SK-N-SH (cell line): ENCODE measurements around the gene RARA. TPM values are rescaled to one million over a fixed set of nuclear protein-coding genes. Genes with fewer than 3 reads are reported as not detected.

Experiments used
- CTCF ChIA-PET: fragments of 300-600, 350-600 bp; formaldehyde crosslinking; extraction: SDS; loops from one replicate; lab custom pipeline; 2021; lab: Yijun Ruan, JAX
- POLR2A ChIA-PET: fragments of 350-600 bp; sonication (Branson Sonifier 250); formaldehyde crosslinking; extraction: SDS; loops from one replicate; lab custom pipeline; 2020; ENCODE audit warnings: antibody characterized with exemption, inconsistent platforms; lab: Yijun Ruan, JAX
- DNase-seq: peaks from one replicate; pipeline ENCODE4 v3.0.0; 2012
- H2AFZ ChIP-seq: fragments of 200-600 bp; sonication (generic); 2 replicates; pipeline ENCODE4 v1.8.1; 2016; ENCODE audit warnings: antibody characterized with exemption, mild to moderate bottlenecking, low read depth
- H3F3A ChIP-seq: fragments of 200-600 bp; sonication (generic); replicated peaks from 2 replicates; pipeline ENCODE3; 2016; ENCODE audit warnings: antibody characterized with exemption, mild to moderate bottlenecking; ENCODE audit not compliant: insufficient read depth
- H3K27ac ChIP-seq, 2 experiments: fragments of 200-500 bp in 1 of 2; fragments of 200-600 bp in 1 of 2; sonication (Bioruptor generic) in 1 of 2; sonication (generic), shearing (Covaris generic) in 1 of 2; 2 replicates each; pipeline versions ENCODE4 v1.5.1 to v1.6.1; 2014 to 2016; ENCODE audit warnings: low read depth in 2 of 2, inconsistent platforms in 1 of 2, low read length in 1 of 2, mild to moderate bottlenecking in 1 of 2, mixed read lengths in 1 of 2
- H3K27me3 ChIP-seq: fragments of 200-600 bp; sonication (generic), shearing (Covaris generic); 2 replicates; pipeline ENCODE4 v1.6.1; 2016; ENCODE audit warnings: mixed run types; ENCODE audit not compliant: insufficient read depth
- H3K36me3 ChIP-seq, 2 experiments: fragments of 200-500 bp in 1 of 2; fragments of 200-600 bp in 1 of 2; sonication (Bioruptor generic) in 1 of 2; sonication (generic) in 1 of 2; replicated peaks in 1 of 2; 2 replicates each; pipeline versions ENCODE3 to v1.5.1; 2014 to 2016; ENCODE audit warnings: low read length in 1 of 2, mild to moderate bottlenecking in 1 of 2; ENCODE audit not compliant: insufficient read depth in 2 of 2, control insufficient read depth in 1 of 2
- H3K4me1 ChIP-seq, 2 experiments: fragments of 200-500 bp in 1 of 2; fragments of 200-600 bp in 1 of 2; sonication (Bioruptor generic) in 1 of 2; sonication (generic), shearing (Covaris generic) in 1 of 2; 2 replicates each; pipeline versions ENCODE4 v1.5.1 to v1.6.1; 2014 to 2016; ENCODE audit warnings: low read depth in 1 of 2, low read length in 1 of 2, mixed run types in 1 of 2; ENCODE audit not compliant: insufficient read depth in 2 of 2, control insufficient read depth in 1 of 2
- H3K4me2 ChIP-seq: fragments of 200-600 bp; sonication (generic), shearing (Covaris generic); 2 replicates; pipeline ENCODE4 v1.6.1; 2017; ENCODE audit warnings: mixed run types
- H3K4me3 ChIP-seq, 2 experiments: fragments of 200-500 bp in 1 of 2; fragments of 200-600 bp in 1 of 2; sonication (Bioruptor generic) in 1 of 2; sonication (generic), shearing (Covaris generic) in 1 of 2; 2 replicates each; pipeline versions ENCODE4 v1.5.1 to v1.8.1; 2014 to 2016; ENCODE audit warnings: low read depth in 2 of 2, inconsistent platforms in 1 of 2, low read length in 1 of 2, mild to moderate bottlenecking in 1 of 2, mixed read lengths in 1 of 2, moderate library complexity in 1 of 2
- H3K79me2 ChIP-seq: fragments of 200-600 bp; sonication (generic); 2 replicates; pipeline ENCODE4 v1.8.1; 2017; ENCODE audit warnings: mild to moderate bottlenecking; ENCODE audit not compliant: insufficient read depth
- H3K9ac ChIP-seq: fragments of 200-600 bp; sonication (generic); 2 replicates; pipeline ENCODE4 v1.6.1; 2017; ENCODE audit warnings: mixed run types
- H3K9me2 ChIP-seq: fragments of 200-600 bp; sonication (generic); 2 replicates; pipeline ENCODE4 v1.6.1; 2017; ENCODE audit warnings: mixed run types
- H3K9me3 ChIP-seq: fragments of 200-600 bp; sonication (generic); 2 replicates; pipeline ENCODE4 v1.6.1; 2017; ENCODE audit warnings: mixed run types, mild to moderate bottlenecking, moderate library complexity
- H4K20me1 ChIP-seq: fragments of 200-600 bp; sonication (generic); 2 replicates; pipeline ENCODE4 v1.6.1; 2017; ENCODE audit warnings: mild to moderate bottlenecking, mixed run types; ENCODE audit not compliant: insufficient read depth
- EP300 ChIP-seq, 2 experiments: IDR thresholded peaks; 2 replicates each; pipeline versions ENCODE4 v1.4.0 to v1.6.1; 2012; ENCODE audit warnings: borderline replicate concordance in 1 of 2, low read depth in 1 of 2, low read length in 1 of 2
- MAX ChIP-seq: IDR thresholded peaks from 2 replicates; pipeline ENCODE4 v1.4.0; 2012; ENCODE audit warnings: low read depth
- MEF2A ChIP-seq: IDR thresholded peaks from 2 replicates; pipeline ENCODE4 v1.4.0; 2012; ENCODE audit warnings: low read depth, borderline replicate concordance
- MXI1 ChIP-seq: IDR thresholded peaks from 2 replicates; pipeline ENCODE4 v1.6.1; 2012; ENCODE audit warnings: mild to moderate bottlenecking, low read depth, low read length, improper control_type of control experiment
- NFIC ChIP-seq: IDR thresholded peaks from 2 replicates; pipeline ENCODE4 v1.4.0; 2012; ENCODE audit warnings: borderline replicate concordance
- REST ChIP-seq: IDR thresholded peaks from 2 replicates; pipeline ENCODE4 v1.6.1; 2012; ENCODE audit warnings: mild to moderate bottlenecking, low read depth, low read length, moderate library complexity
- RXRA ChIP-seq: IDR thresholded peaks from 2 replicates; pipeline ENCODE4 v1.4.0; 2012; ENCODE audit warnings: low read depth, mild to moderate bottlenecking, borderline replicate concordance
- SMC3 ChIP-seq: IDR thresholded peaks from 2 replicates; pipeline ENCODE4 v1.6.1; 2012; ENCODE audit warnings: low read depth, low read length, improper control_type of control experiment
- YY1 ChIP-seq: IDR thresholded peaks from 2 replicates; pipeline ENCODE4 v1.4.0; 2012; ENCODE audit warnings: low read depth, mild to moderate bottlenecking
- WGBS: methylation state at CpG from one replicate; pipeline ENCODE4 v1.1.6; 2017; ENCODE audit warnings: low lambda C conversion rate; 5-methylcytosine and 5-hydroxymethylcytosine counted together
- polyA plus RNA-seq, 3 experiments: library from polyadenylated mRNA; depleted of rRNA; stranded (reverse); fragments of >200 nt; gene quantifications; 2 replicates each; pipeline ENCODE4 v1.2.3, GENCODE V29; 2012
- TF ChIP-seq, protein P1 (sequence below): fragments of 150-350 bp; IDR thresholded peaks from 2 replicates; pipeline ENCODE4 v1.6.1; 2016; ENCODE audit warnings: mild to moderate bottlenecking, low read depth, low read length

The RARA gene
- polyA plus RNA-seq, 1 of the 3 experiments (the other 2 are of a cell fraction) = 13.3 TPM

DNA sequence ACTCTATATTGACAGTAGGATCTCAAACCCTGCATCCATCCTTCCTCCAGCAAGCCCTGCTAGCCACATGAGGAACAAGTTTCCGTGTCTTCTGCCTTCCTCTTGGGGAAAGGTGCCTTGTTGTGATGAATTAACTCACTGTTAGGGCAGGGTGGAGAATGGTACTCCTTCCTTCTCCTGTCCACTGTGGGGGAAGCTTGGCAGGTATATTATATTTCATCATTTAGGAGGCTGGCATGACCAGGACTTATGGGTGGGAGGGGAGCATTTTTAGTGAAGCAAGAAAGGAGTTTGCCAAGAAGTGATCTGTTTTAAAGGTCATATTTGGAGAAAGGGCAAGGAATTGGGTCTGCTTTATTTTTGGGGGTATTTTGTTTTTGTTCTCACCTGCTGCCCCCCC is 30.6 kb upstream of the RARA start:
- Histone ChIP-seq H4K20me1 (no peaks in the 10 kb centered on the region), H3K79me2 (no peaks in the 10 kb centered on the region), H3K9me2 (no peaks in the 10 kb centered on the region), H3K27ac (no peak overlapping the region), H3K9ac (no peak overlapping the region), H3K4me3 (no peak overlapping the region), H3K4me1 (0 out of 4 replicates have a peak, but pooled peaks cover 0 to 2% of the 10 kb centered on the region in 2 experiments), H3K27me3 (no peaks in the 10 kb centered on the region), H3K9me3 (no peaks in the 10 kb centered on the region), H2AFZ (no peak overlapping the region), H3F3A (peaks cover 16% of the 10 kb centered on the region), H3K4me2 (no peak overlapping the region), H3K36me3 (peaks cover 42 to 63% of the 10 kb centered on the region in 2 experiments)
- no peak for TF ChIP-seq MAX
- DNase-seq = no peak
- 94% methylated on average over 1 of the region's 1 CpG for WGBS
- POLR2A ChIA-PET = no interaction called here
- CTCF ChIA-PET = interaction anchor here (1.5 kb wide), 1 partner anchor 12 kb away, joined by 4 read pairs; no protein-coding TSS in a partner anchor

- ChIA-PET CTCF (no interaction called here), POLR2A (no interaction called here)
- 0 out of 4 replicates have a peak, but pooled peaks cover 0 to 4% of the 10 kb centered on the region in 2 experiments for H3K4me1 ChIP-seq
- no peak overlapping the region for H2AFZ ChIP-seq
- no peaks in the 10 kb centered on the region for H4K20me1 ChIP-seq
- no peaks in the 10 kb centered on the region for H3K79me2 ChIP-seq
- H3K4me3 ChIP-seq = no peak overlapping the region
- no peak for DNase-seq
- H3K36me3 ChIP-seq = peaks cover 36 to 55% of the 10 kb centered on the region in 2 experiments
- no peak overlapping the region for H3K4me2 ChIP-seq
- no peak overlapping the region for H3K27ac ChIP-seq
- H3K9me3 ChIP-seq = no peaks in the 10 kb centered on the region
- no peaks in the 10 kb centered on the region for H3K27me3 ChIP-seq
- H3F3A ChIP-seq = peaks cover 24% of the 10 kb centered on the region
- 93% methylated on average over 4 of the region's 4 CpGs for WGBS
- H3K9ac ChIP-seq = no peak overlapping the region
- TF ChIP-seq EP300 (IDR thresholded peaks at IDR 0.05; ENCODE audit: borderline replicate concordance in 1 of 2, low read depth in 1 of 2, low read length in 1 of 2) = no peak
- no peak for TF ChIP-seq REST
- TF ChIP-seq YY1 = no peak
- TF ChIP-seq NFIC = no peak
- TF ChIP-seq MEF2A = no peak
- no peak for TF ChIP-seq SMC3
- no peak for TF ChIP-seq RXRA
- TF ChIP-seq, protein P1, sequence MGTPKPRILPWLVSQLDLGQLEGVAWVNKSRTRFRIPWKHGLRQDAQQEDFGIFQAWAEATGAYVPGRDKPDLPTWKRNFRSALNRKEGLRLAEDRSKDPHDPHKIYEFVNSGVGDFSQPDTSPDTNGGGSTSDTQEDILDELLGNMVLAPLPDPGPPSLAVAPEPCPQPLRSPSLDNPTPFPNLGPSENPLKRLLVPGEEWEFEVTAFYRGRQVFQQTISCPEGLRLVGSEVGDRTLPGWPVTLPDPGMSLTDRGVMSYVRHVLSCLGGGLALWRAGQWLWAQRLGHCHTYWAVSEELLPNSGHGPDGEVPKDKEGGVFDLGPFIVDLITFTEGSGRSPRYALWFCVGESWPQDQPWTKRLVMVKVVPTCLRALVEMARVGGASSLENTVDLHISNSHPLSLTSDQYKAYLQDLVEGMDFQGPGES = no peak
- TF ChIP-seq MXI1 = no peak
- H3K9me2 ChIP-seq = no peaks in the 10 kb centered on the region
Observed at GRCh38 chr17:40279402-40279801, 29.6 kb upstream of the RARA start.
